HepG2 (cell line): ENCODE results near the gene FRK. TPM values are rescaled to one million over a fixed set of nuclear protein-coding genes. Genes with fewer than 3 reads are reported as not detected.
A peak's percentile ranks its signal among the peaks of the same experiment; 100 is the strongest.

Source experiments
- ATAC-seq: fragments of 200-7000 bp; cut with Tn5 transposase; 3 replicates; pipeline ENCODE4 v1.9.1; 2020; ENCODE audit warnings: mild to moderate bottlenecking, moderate library complexity
- BruUV-seq: library from RNA; stranded (reverse); fragments of 400-500 nt; replicated peaks from 2 replicates; lab custom pipeline; 2021; lab: Mats Ljungman, UMichigan
- CTCF ChIA-PET: fragments of 300-600 bp; formaldehyde crosslinking; extraction: SDS; loops from one replicate; lab custom pipeline; 2021; ENCODE audit warnings: low total read pairs, inconsistent platforms, low intra/inter-chr PET ratio; lab: Yijun Ruan, JAX
- POLR2A ChIA-PET: fragments of 350-600 bp; sonication (Branson Sonifier 250); formaldehyde crosslinking; loops from one replicate; lab custom pipeline; 2020; ENCODE audit warnings: antibody characterized with exemption, inconsistent platforms; lab: Yijun Ruan, JAX
- DNase-seq: peaks from one replicate; pipeline ENCODE4 v3.0.0-alpha.2; 2015; ENCODE audit warnings: low spot score
- FAIRE-seq: peaks from 3 replicates; lab custom pipeline; 2011; peaks lifted over from hg19 to GRCh38; lab: Jason Lieb, UNC
- H2AFZ ChIP-seq: one replicate; pipeline ENCODE4 v1.6.1; 2011; ENCODE audit warnings: low read length, inconsistent platforms
- H3K27ac ChIP-seq: fragments of 300-600 bp; 3 replicates; pipeline ENCODE4 v1.8.0; 2011; ENCODE audit warnings: mixed run types, mild to moderate bottlenecking, mixed read lengths, low read length, inconsistent platforms; ENCODE audit not compliant: insufficient read depth; ENCODE audit errors: extremely low read length
- H3K27me3 ChIP-seq, 2 experiments: fragments of 200-600 bp in 1 of 2; 2 replicates in 1 of 2; 3 replicates in 1 of 2; pipeline versions ENCODE4 v1.6.0 to v1.8.0; 2011; ENCODE audit warnings: low read length in 2 of 2, mild to moderate bottlenecking in 2 of 2, moderate library complexity in 2 of 2, inconsistent platforms in 1 of 2; ENCODE audit not compliant: insufficient read depth in 2 of 2, control insufficient read depth in 1 of 2
- H3K36me3 ChIP-seq, 2 experiments: fragments of 200-600 bp in 1 of 2; replicated peaks in 1 of 2; 2 replicates in 1 of 2; 3 replicates in 1 of 2; pipeline versions ENCODE4 v1.5.1 to v1.8.0; 2011; ENCODE audit warnings: low read length in 2 of 2, inconsistent platforms in 1 of 2; ENCODE audit not compliant: insufficient read depth in 2 of 2, control insufficient read depth in 1 of 2
- H3K4me1 ChIP-seq: 2 replicates; pipeline ENCODE4 v1.5.1; 2012; ENCODE audit warnings: low read length, inconsistent platforms; ENCODE audit not compliant: insufficient read depth
- H3K4me2 ChIP-seq: 2 replicates; pipeline ENCODE4 v1.6.0; 2011; ENCODE audit warnings: low read depth, low read length, inconsistent platforms
- H3K4me3 ChIP-seq, 3 experiments: fragments of 200-600 bp in 1 of 3; sonication (generic), shearing (Covaris generic) in 1 of 3; replicated peaks in 1 of 3; 2 replicates each; pipeline ENCODE4 v1.5.1; 2011 to 2016; ENCODE audit warnings: low read length in 3 of 3, inconsistent platforms in 2 of 3, low read depth in 2 of 3, mild to moderate bottlenecking in 2 of 3, control low read depth in 1 of 3, mixed read lengths in 1 of 3; ENCODE audit not compliant: insufficient read depth in 1 of 3
- H3K79me2 ChIP-seq: one replicate; pipeline ENCODE4 v1.6.1; 2011; ENCODE audit warnings: low read length, inconsistent platforms; ENCODE audit not compliant: insufficient read depth
- H3K9ac ChIP-seq: 2 replicates; pipeline ENCODE4 v1.6.0; 2011; ENCODE audit warnings: mild to moderate bottlenecking, low read depth, low read length, inconsistent platforms; ENCODE audit not compliant: insufficient read depth
- H3K9me3 ChIP-seq: 2 replicates; pipeline ENCODE4 v1.5.1; 2012; ENCODE audit warnings: mild to moderate bottlenecking, low read length
- H4K20me1 ChIP-seq: 2 replicates; pipeline ENCODE4 v1.6.0; 2011; ENCODE audit warnings: inconsistent platforms, mild to moderate bottlenecking, low read length, moderate library complexity; ENCODE audit not compliant: insufficient read depth
- FOSL1 ChIP-seq: sonication (generic); formaldehyde crosslinking; IDR thresholded peaks from 2 replicates; pipeline ENCODE4 v1.9.0; 2021; ENCODE audit warnings: missing genetic modification reagents, borderline replicate concordance
- GABPB1 ChIP-seq: IDR thresholded peaks from 2 replicates; pipeline ENCODE4 v1.6.1; 2016; ENCODE audit warnings: mild to moderate bottlenecking, missing genetic modification reagents, moderate library complexity, missing compliant biosample characterization
- KLF16 ChIP-seq, 2 experiments: sonication (generic) in 1 of 2; formaldehyde crosslinking in 1 of 2; IDR thresholded peaks; 2 replicates each; pipeline versions ENCODE4 v1.6.1 to v1.8.0; 2016 to 2023; ENCODE audit warnings: missing genetic modification reagents in 2 of 2, missing compliant biosample characterization in 1 of 2
- MBD4 ChIP-seq: IDR thresholded peaks from 2 replicates; pipeline ENCODE4 v1.6.1; 2012; ENCODE audit warnings: low read length, inconsistent platforms, borderline replicate concordance
- SOX5 ChIP-seq: IDR thresholded peaks from 2 replicates; pipeline ENCODE4 v1.6.1; 2016; ENCODE audit warnings: borderline replicate concordance
- TBL1XR1 ChIP-seq: fragments of 150-350 bp; IDR thresholded peaks from 2 replicates; pipeline ENCODE4 v1.6.1; 2014; ENCODE audit warnings: borderline replicate concordance, low read length; ENCODE audit not compliant: partially characterized antibody
- TFAP4 ChIP-seq: sonication (generic); IDR thresholded peaks from 2 replicates; pipeline ENCODE4 v1.6.1; 2016; ENCODE audit warnings: low read depth, borderline replicate concordance
- YY1 ChIP-seq: IDR thresholded peaks from 2 replicates; pipeline ENCODE4 v1.6.1; 2011; ENCODE audit warnings: low read length, low read depth, moderate library complexity, mild to moderate bottlenecking; ENCODE audit not compliant: insufficient read depth, insufficient replicate concordance
- ZBTB42 ChIP-seq: sonication (generic); formaldehyde crosslinking; IDR thresholded peaks from 2 replicates; pipeline ENCODE4 v1.5.0; 2020; ENCODE audit warnings: mild to moderate bottlenecking, missing genetic modification reagents
- ZNF282 ChIP-seq: fragments of 450-650 bp; IDR thresholded peaks from 2 replicates; pipeline ENCODE4 v1.6.1; 2018; ENCODE audit not compliant: partially characterized antibody
- ZNF34 ChIP-seq: sonication (generic); formaldehyde crosslinking; IDR thresholded peaks from 2 replicates; pipeline ENCODE4 v1.4.0; 2020; ENCODE audit warnings: mild to moderate bottlenecking, missing genetic modification reagents, borderline replicate concordance
- ZSCAN31 ChIP-seq: sonication (generic); formaldehyde crosslinking; IDR thresholded peaks from 2 replicates; pipeline ENCODE4 v1.5.0; 2020; ENCODE audit warnings: low read depth, mild to moderate bottlenecking, missing genetic modification reagents
- WGBS: methylation state at CpG from one replicate; pipeline ENCODE4 v1.1.6; 2017; ENCODE audit warnings: low lambda C conversion rate; 5-methylcytosine and 5-hydroxymethylcytosine counted together
- in situ Hi-C: cut with HindIII; loops from 2 replicates; pipeline ENCODE4 v1.10.0; 2017; ENCODE audit warnings: low pct_unique_long_range_greater_than_20kb; ENCODE audit not compliant: extremely low pct_ligation_motif_present
- intact Hi-C: fragments of 100-400 bp; cut with micrococcal nuclease; formaldehyde crosslinking; loops from one replicate; pipeline ENCODE4 v1.10.0; 2022; ENCODE audit not compliant: unreplicated experiment
- polyA plus RNA-seq, 8 experiments: library from polyadenylated mRNA; depleted of rRNA in 3 of 8; stranded (reverse) in 7 of 8; unstranded in 1 of 8; fragments of >200 nt; fragmentation: Illumina TruSeq in 4 of 8; extraction: Trizol in 4 of 8; gene quantifications; 2 replicates each; pipeline versions ENCODE4 v1.2.1 to v1.2.3, GENCODE V29; 2011 to 2016; ENCODE audit warnings: low read depth in 4 of 8, missing spikeins in 1 of 8, mixed read lengths in 1 of 8; ENCODE audit not compliant: insufficient read depth in 1 of 8
- total RNA-seq, 5 experiments: library from RNA; depleted of rRNA; stranded (reverse); fragments of >200 nt; fragmentation: Illumina TruSeq; extraction: Trizol; gene quantifications; 2 replicates each; pipeline ENCODE4 v1.2.3, GENCODE V29; 2016; ENCODE audit warnings: low read depth in 1 of 5
- TF ChIP-seq, protein P1 (sequence below): sonication (generic); formaldehyde crosslinking; IDR thresholded peaks from 2 replicates; pipeline ENCODE4 v1.8.1; 2022; ENCODE audit warnings: low read depth, mild to moderate bottlenecking, missing genetic modification reagents

The FRK gene
- total and polyA plus RNA-seq, 2 of the 13 experiments (the other 11 are each of a cell fraction or from before 2014, with no cell fraction given), result 1.3 to 2.9 TPM

- WGBS, result 85% methylated on average over 2 of the region's 2 CpGs
- in situ Hi-C loops, result no loop called here
- Histone ChIP-seq H3K4me1 (peaks cover 11% of the 10 kb centered on the region), H3K4me3 (no peak overlapping the region), H3K79me2 (no peaks in the 10 kb centered on the region), H3K27me3 (no peaks in the 10 kb centered on the region), H3K36me3 (no peaks in the 10 kb centered on the region), H3K4me2 (no peak overlapping the region), H4K20me1 (0 out of 2 replicates have a peak, but pooled peaks cover 3% of the 10 kb centered on the region), H3K27ac (no peak overlapping the region), H2AFZ (no peak overlapping the region), H3K9ac (no peak overlapping the region), H3K9me3 (no peaks in the 10 kb centered on the region)
- ChIA-PET CTCF (no interaction called here), POLR2A (no interaction called here)
- ATAC-seq, result no peak
- intact Hi-C loops, result no loop called here
- DNase-seq, result no peak
- no peak for FAIRE-seq
- no peak for TF ChIP-seq ZNF34 (CRISPR knock-in tag)
- peak; percentile 51; the same call in 1 of the 2 replicates for TF ChIP-seq TFAP4
- TF ChIP-seq ZBTB42 (CRISPR knock-in tag), result no peak
- no TSS peak for BruUV-seq
Observed at GRCh38 chr6:115977220-115977619, 83.5 kb downstream of the FRK start.

GRCh38 chr6:115976321-115976870, 84.3 kb downstream of the FRK start:
- Histone ChIP-seq H3K4me1 (peaks cover 7% of the 10 kb centered on the region; the same call in 1 of the 2 replicates), H3K4me3 (no peak overlapping the region), H2AFZ (no peak overlapping the region), H3K36me3 (no peaks in the 10 kb centered on the region), H4K20me1 (no peaks in the 10 kb centered on the region), H3K4me2 (no peak overlapping the region), H3K27ac (no peak overlapping the region), H3K27me3 (no peaks in the 10 kb centered on the region), H3K9ac (no peak overlapping the region), H3K9me3 (no peaks in the 10 kb centered on the region), H3K79me2 (no peaks in the 10 kb centered on the region)
- ATAC-seq (no peak), DNase-seq (no peak), FAIRE-seq (no peak)
- WGBS, result 96% methylated on average over 2 of the region's 2 CpGs
- TF ChIP-seq KLF16 (CRISPR knock-in tag; IDR thresholded peaks at IDR 0.05) (no peak), TBL1XR1 (no peak), GABPB1 (no peak), SOX5 (CRISPR knock-in tag) (no peak), ZSCAN31 (CRISPR knock-in tag) (no peak), MBD4 (no peak), YY1 (no peak), FOSL1 (CRISPR knock-in tag) (no peak), ZNF282 (no peak)
- TF ChIP-seq, protein P1, sequence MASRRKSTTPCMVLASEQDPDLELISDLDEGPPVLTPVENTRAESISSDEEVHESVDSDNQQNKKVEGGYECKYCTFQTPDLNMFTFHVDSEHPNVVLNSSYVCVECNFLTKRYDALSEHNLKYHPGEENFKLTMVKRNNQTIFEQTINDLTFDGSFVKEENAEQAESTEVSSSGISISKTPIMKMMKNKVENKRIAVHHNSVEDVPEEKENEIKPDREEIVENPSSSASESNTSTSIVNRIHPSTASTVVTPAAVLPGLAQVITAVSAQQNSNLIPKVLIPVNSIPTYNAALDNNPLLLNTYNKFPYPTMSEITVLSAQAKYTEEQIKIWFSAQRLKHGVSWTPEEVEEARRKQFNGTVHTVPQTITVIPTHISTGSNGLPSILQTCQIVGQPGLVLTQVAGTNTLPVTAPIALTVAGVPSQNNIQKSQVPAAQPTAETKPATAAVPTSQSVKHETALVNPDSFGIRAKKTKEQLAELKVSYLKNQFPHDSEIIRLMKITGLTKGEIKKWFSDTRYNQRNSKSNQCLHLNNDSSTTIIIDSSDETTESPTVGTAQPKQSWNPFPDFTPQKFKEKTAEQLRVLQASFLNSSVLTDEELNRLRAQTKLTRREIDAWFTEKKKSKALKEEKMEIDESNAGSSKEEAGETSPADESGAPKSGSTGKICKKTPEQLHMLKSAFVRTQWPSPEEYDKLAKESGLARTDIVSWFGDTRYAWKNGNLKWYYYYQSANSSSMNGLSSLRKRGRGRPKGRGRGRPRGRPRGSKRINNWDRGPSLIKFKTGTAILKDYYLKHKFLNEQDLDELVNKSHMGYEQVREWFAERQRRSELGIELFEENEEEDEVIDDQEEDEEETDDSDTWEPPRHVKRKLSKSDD (CRISPR knock-in tag), result no peak
- intact Hi-C loops, result no loop called here
- ChIA-PET POLR2A (no interaction called here), CTCF (no interaction called here)
- in situ Hi-C loops, result no loop called here
- no TSS peak for BruUV-seq
